ENCODE data around the gene FGFR3.

FGFR3 gene

DNA sequence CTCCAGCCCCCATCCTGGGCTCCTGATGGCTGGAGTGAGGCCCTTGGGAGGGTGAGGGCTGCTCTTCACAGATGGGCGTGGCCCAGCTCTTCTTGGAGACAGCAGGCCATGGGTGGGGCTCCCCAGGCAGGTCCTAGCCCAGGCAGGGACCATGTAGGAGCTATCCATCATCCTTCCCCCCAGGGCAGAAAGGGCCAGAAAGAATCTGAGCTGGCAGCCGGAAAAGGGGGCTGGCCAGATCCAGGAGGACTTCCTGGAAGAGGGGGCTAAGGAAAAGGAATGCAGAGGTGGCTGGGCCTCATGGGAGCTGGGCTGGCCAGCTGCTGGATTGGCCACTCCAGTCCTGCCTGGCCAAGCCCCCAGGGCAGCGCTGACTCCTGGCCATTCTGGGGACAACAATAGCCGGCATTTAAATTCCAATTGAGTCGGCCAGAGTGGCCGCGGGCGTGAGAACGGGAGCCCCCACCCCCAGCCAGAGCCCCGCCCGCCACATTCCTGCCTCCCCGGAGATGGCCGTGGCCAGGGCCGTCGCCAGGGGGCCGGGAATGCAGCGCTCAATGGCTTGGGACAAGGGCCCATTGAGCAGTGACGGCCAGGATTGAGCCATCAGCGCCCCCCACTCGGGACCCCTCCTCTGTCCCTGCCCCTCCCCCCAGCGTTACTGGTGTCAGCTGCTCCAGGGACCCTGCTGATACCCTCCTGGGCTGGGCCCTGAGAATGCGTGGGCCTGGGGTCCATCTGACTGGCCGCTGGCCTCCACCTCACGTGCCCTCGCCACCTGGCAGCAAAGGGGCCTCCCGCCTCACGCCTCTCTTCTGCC, 15.1 kb upstream of the FGFR3 start:
- TF ChIP-seq SIN3A (IDR thresholded peaks at IDR 0.05; ENCODE audit: borderline replicate concordance, insufficient read depth, low read length) (no peak), POLR2AphosphoS5 (IDR thresholded peaks at IDR 0.05; ENCODE audit: low read depth, low read length) (no peak)

GRCh38 chr4:1778642-1779392, 14.3 kb upstream of the FGFR3 start:
- no peak for TF ChIP-seq FOXP2 (optimal IDR thresholded peaks at IDR 0.05; ENCODE audit: borderline replicate concordance, extremely low read depth, extremely low read length, insufficient read depth)
- TF ChIP-seq TAF1 (IDR thresholded peaks at IDR 0.05; ENCODE audit: borderline replicate concordance, insufficient read depth, low read length), result no peak
- no peak for TF ChIP-seq POLR2AphosphoS5 (IDR thresholded peaks at IDR 0.05; ENCODE audit: low read depth, low read length)
- TF ChIP-seq, protein P1, sequence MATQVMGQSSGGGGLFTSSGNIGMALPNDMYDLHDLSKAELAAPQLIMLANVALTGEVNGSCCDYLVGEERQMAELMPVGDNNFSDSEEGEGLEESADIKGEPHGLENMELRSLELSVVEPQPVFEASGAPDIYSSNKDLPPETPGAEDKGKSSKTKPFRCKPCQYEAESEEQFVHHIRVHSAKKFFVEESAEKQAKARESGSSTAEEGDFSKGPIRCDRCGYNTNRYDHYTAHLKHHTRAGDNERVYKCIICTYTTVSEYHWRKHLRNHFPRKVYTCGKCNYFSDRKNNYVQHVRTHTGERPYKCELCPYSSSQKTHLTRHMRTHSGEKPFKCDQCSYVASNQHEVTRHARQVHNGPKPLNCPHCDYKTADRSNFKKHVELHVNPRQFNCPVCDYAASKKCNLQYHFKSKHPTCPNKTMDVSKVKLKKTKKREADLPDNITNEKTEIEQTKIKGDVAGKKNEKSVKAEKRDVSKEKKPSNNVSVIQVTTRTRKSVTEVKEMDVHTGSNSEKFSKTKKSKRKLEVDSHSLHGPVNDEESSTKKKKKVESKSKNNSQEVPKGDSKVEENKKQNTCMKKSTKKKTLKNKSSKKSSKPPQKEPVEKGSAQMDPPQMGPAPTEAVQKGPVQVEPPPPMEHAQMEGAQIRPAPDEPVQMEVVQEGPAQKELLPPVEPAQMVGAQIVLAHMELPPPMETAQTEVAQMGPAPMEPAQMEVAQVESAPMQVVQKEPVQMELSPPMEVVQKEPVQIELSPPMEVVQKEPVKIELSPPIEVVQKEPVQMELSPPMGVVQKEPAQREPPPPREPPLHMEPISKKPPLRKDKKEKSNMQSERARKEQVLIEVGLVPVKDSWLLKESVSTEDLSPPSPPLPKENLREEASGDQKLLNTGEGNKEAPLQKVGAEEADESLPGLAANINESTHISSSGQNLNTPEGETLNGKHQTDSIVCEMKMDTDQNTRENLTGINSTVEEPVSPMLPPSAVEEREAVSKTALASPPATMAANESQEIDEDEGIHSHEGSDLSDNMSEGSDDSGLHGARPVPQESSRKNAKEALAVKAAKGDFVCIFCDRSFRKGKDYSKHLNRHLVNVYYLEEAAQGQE (IDR thresholded peaks at IDR 0.05; ENCODE audit: insufficient read depth in 1 of 2, low read depth in 2 of 2, low read length in 2 of 2), result no peak
- TF ChIP-seq SIN3A (IDR thresholded peaks at IDR 0.05; ENCODE audit: borderline replicate concordance, insufficient read depth, low read length), result no peak

GRCh38 chr4:1779588-1780382, 13.3 kb upstream of the FGFR3 start:
- TF ChIP-seq POLR2AphosphoS5 (IDR thresholded peaks at IDR 0.05; ENCODE audit: low read depth, low read length) (no peak), SIN3A (IDR thresholded peaks at IDR 0.05; ENCODE audit: borderline replicate concordance, insufficient read depth, low read length) (no peak), FOXP2 (optimal IDR thresholded peaks at IDR 0.05; ENCODE audit: borderline replicate concordance, extremely low read depth, extremely low read length, insufficient read depth) (no peak), TAF1 (IDR thresholded peaks at IDR 0.05; ENCODE audit: borderline replicate concordance, insufficient read depth, low read length) (no peak)
- TF ChIP-seq, protein P1 (IDR thresholded peaks at IDR 0.05; ENCODE audit: insufficient read depth in 1 of 2, low read depth in 2 of 2, low read length in 2 of 2), result no peak

GRCh38 chr4:1780435-1780834, 12.7 kb upstream of the FGFR3 start:
- no peak for TF ChIP-seq FOXP2 (optimal IDR thresholded peaks at IDR 0.05; ENCODE audit: borderline replicate concordance, extremely low read depth, extremely low read length, insufficient read depth)
- no peak for TF ChIP-seq SIN3A (IDR thresholded peaks at IDR 0.05; ENCODE audit: borderline replicate concordance, insufficient read depth, low read length)
- TF ChIP-seq POLR2AphosphoS5 (IDR thresholded peaks at IDR 0.05; ENCODE audit: low read depth, low read length), result no peak
- TF ChIP-seq, protein P1 (IDR thresholded peaks at IDR 0.05; ENCODE audit: insufficient read depth in 1 of 2, low read depth in 2 of 2, low read length in 2 of 2), result no peak
- TF ChIP-seq TAF1 (IDR thresholded peaks at IDR 0.05; ENCODE audit: borderline replicate concordance, insufficient read depth, low read length), result no peak

- TF ChIP-seq FOXP2 (optimal IDR thresholded peaks at IDR 0.05; ENCODE audit: borderline replicate concordance, extremely low read depth, extremely low read length, insufficient read depth), result no peak
- TF ChIP-seq, protein P1 (IDR thresholded peaks at IDR 0.05; ENCODE audit: insufficient read depth in 1 of 2, low read depth in 2 of 2, low read length in 2 of 2), result no peak
- no peak for TF ChIP-seq POLR2AphosphoS5 (IDR thresholded peaks at IDR 0.05; ENCODE audit: low read depth, low read length)
- TF ChIP-seq SIN3A (IDR thresholded peaks at IDR 0.05; ENCODE audit: borderline replicate concordance, insufficient read depth, low read length), result no peak
- no peak for TF ChIP-seq TAF1 (IDR thresholded peaks at IDR 0.05; ENCODE audit: borderline replicate concordance, insufficient read depth, low read length)
Measured at GRCh38 chr4:1783015-1783414, 10.1 kb upstream of the FGFR3 start.

Data from PFSK-1 (cell line).